Muscle layer of duodenum (tissue), 2 donors: Measurements from ENCODE around the gene C15orf62.
A peak's percentile ranks its signal among the peaks of the same experiment; 100 is the strongest.

ENCODE experiments used
- H3K27ac ChIP-seq: one replicate; pipeline ENCODE4 v1.7.0; 2013; ENCODE audit warnings: mild to moderate bottlenecking, low read length
- H3K27me3 ChIP-seq: one replicate; pipeline ENCODE4 v1.7.0; 2013; ENCODE audit warnings: low read depth, mild to moderate bottlenecking, control low read depth, low read length
- H3K36me3 ChIP-seq, 2 donors: one replicate each; pipeline ENCODE4 v1.7.0; 2013; ENCODE audit warnings: low read length in 2 of 2, control low read depth in 1 of 2, mild to moderate bottlenecking in 1 of 2; ENCODE audit not compliant: insufficient read depth in 2 of 2, control insufficient read depth in 1 of 2
- H3K4me1 ChIP-seq, 2 donors: one replicate each; pipeline ENCODE4 v1.7.0; 2013; ENCODE audit warnings: low read length in 2 of 2, mild to moderate bottlenecking in 2 of 2, control low read depth in 1 of 2, moderate library complexity in 1 of 2; ENCODE audit not compliant: insufficient read depth in 2 of 2, control insufficient read depth in 1 of 2
- H3K4me3 ChIP-seq, 2 donors: one replicate each; pipeline ENCODE4 v1.7.0; 2013; ENCODE audit warnings: low read length in 2 of 2, low read depth in 1 of 2, mild to moderate bottlenecking in 1 of 2
- H3K9me3 ChIP-seq, 2 donors: one replicate each; pipeline ENCODE4 v1.7.0; 2013; ENCODE audit warnings: low read length in 2 of 2, control low read depth in 1 of 2, mild to moderate bottlenecking in 1 of 2; ENCODE audit not compliant: control insufficient read depth in 1 of 2
- donor health status: healthy.

The C15orf62 gene

DNA sequence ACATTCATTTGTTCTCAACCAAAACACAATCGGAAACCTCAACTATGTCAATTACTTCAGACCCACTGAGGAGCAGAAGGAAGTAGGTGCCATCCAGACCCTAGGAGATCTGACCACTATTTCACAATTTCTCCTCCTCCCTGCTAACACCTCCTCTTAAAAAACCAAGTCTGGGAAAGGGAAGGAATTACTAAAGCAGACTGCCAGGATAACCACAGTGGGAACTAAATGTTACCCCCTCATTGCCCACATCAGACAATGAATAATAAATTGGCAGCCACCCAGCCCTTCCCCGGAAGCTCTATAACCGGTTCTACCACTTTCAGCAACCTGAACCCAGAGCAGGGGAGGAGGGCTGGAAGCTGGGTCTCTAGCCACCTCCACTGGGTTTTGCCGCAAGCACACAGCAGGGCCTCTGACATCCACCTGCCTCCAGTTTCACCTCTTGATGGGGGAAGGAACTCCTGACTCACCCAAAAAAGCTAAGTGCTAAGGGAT, 17.6 kb downstream of the C15orf62 start:
- Histone ChIP-seq H3K4me3 (no peak overlapping the region), H3K36me3 (peaks cover 0 to 4% of the 10 kb centered on the region in 2 donors), H3K9me3 (no peaks in the 10 kb centered on the region), H3K27ac (peak overlapping the region; percentile 43), H3K4me1 (peaks cover 6 to 10% of the 10 kb centered on the region in 2 donors), H3K27me3 (no peaks in the 10 kb centered on the region)

- Histone ChIP-seq H3K9me3 (no peaks in the 10 kb centered on the region), H3K27me3 (no peaks in the 10 kb centered on the region), H3K4me3 (no peak overlapping the region), H3K27ac (peak overlapping the region; percentile 43), H3K4me1 (peaks cover 6 to 10% of the 10 kb centered on the region in 2 donors), H3K36me3 (peaks cover 0 to 6% of the 10 kb centered on the region in 2 donors)
Observed at GRCh38 chr15:40787991-40788390, 18.2 kb downstream of the C15orf62 start.

- H3K9me3 ChIP-seq, result no peaks in the 10 kb centered on the region
- no peak overlapping the region for H3K4me3 ChIP-seq
- no peak overlapping the region for H3K27ac ChIP-seq
- peaks cover 6 to 10% of the 10 kb centered on the region in 2 donors for H3K4me1 ChIP-seq
- H3K27me3 ChIP-seq, result no peaks in the 10 kb centered on the region
- H3K36me3 ChIP-seq, result peaks cover 0 to 6% of the 10 kb centered on the region in 2 donors
Observed at GRCh38 chr15:40789119-40789518, 19.3 kb downstream of the C15orf62 start.

DNA sequence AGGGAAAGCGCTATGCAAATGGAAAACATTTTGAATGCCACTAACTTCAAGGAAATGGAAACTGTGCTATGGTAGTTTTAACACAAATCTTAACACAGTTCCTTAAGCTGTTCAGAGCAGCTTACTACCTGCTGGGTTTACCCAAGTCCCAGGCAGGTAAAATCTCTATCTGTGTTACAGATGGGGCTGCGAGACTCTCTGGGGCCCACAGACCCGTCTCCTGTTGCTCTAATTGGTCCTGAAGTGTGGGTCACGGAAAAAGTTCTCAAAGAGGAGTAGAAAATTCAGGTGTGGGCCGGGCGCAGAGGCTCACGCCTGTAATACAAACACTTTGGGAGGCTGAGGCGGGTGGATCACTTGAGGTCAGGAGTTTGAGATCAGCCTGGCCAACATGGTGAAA, 20.2 kb downstream of the C15orf62 start:
- H3K9me3 ChIP-seq, result no peaks in the 10 kb centered on the region
- H3K4me3 ChIP-seq, result no peak overlapping the region
- no peaks in the 10 kb centered on the region for H3K27me3 ChIP-seq
- peaks cover 0 to 6% of the 10 kb centered on the region in 2 donors for H3K36me3 ChIP-seq
- no peak overlapping the region for H3K27ac ChIP-seq
- peaks cover 6 to 10% of the 10 kb centered on the region in 2 donors for H3K4me1 ChIP-seq

- H3K9me3 ChIP-seq, result no peaks in the 10 kb centered on the region
- no peak overlapping the region for H3K27ac ChIP-seq
- H3K36me3 ChIP-seq, result peaks cover 0 to 6% of the 10 kb centered on the region in 2 donors
- peaks cover 6 to 10% of the 10 kb centered on the region in 2 donors for H3K4me1 ChIP-seq
- H3K4me3 ChIP-seq, result no peak overlapping the region
- no peaks in the 10 kb centered on the region for H3K27me3 ChIP-seq
Observed at GRCh38 chr15:40790718-40791117, 20.9 kb downstream of the C15orf62 start.

DNA sequence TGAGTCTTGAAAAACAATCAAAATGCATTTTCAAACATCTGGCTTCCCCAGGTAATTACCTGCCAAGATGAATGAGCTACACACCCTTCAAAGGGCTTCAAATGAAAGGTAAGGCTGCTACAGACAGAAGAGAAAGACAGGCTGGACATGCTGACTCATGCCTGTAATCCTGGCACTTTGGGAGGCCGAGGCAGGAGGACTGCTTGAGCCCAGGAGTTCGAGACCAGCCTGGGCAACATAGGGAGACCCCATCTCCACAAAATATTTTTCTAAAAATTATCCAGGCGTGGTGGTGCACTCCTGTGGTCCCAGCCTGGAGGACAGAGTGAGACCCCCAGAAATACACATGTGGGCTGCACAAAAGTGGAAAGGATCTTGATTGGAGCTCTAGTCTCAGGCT, 22.6 kb downstream of the C15orf62 start:
- H3K9me3 ChIP-seq, result no peaks in the 10 kb centered on the region
- peaks cover 0 to 6% of the 10 kb centered on the region in 2 donors for H3K36me3 ChIP-seq
- peaks cover 1 to 8% of the 10 kb centered on the region in 2 donors for H3K4me1 ChIP-seq
- no peak overlapping the region for H3K4me3 ChIP-seq
- H3K27me3 ChIP-seq, result no peaks in the 10 kb centered on the region
- no peak overlapping the region for H3K27ac ChIP-seq

DNA sequence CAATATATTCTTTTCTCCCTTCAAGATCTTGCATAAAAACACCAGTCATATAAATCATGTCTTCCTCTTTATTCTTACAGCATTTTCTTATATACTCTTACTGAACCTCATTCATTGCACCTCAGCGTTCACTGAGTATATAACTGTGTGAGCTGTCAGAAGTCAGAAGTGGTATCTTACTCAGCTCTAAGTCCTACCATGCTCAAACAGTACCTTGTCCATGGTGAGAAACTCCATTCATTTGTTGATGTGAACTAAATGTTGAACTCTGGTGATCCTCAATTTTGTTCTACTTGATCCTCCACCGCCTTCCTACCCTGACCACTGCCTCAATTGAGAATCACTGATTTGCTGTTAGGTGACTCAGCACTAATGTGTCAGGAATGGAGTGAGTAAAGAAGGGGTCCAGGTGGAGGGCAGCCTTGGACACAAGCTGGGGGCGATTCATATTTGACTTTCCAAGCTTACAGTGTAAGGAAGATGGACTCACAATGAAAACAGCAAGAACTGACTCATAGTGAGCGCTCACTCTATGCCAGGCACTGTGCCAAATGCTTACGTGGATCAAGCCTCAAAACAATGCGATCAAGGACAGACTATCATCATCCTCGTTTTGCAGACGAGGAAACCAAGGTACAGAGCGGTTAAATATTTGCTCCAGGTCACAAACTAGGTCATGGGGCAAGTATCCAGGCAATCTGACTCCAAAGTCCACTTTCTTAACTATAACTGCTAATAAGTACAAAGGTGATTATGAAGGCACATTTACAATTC, 23.6 kb downstream of the C15orf62 start:
- Histone ChIP-seq H3K27ac (peak overlapping the region; percentile 39), H3K27me3 (no peaks in the 10 kb centered on the region), H3K4me3 (no peak overlapping the region), H3K36me3 (peaks cover 0 to 6% of the 10 kb centered on the region in 2 donors), H3K9me3 (no peaks in the 10 kb centered on the region), H3K4me1 (no peaks in the 10 kb centered on the region)

- H3K4me3 ChIP-seq, result no peak overlapping the region
- peaks cover 2 to 8% of the 10 kb centered on the region in 2 donors for H3K36me3 ChIP-seq
- no peaks in the 10 kb centered on the region for H3K9me3 ChIP-seq
- H3K27ac ChIP-seq, result no peak overlapping the region
- no peaks in the 10 kb centered on the region for H3K4me1 ChIP-seq
- no peaks in the 10 kb centered on the region for H3K27me3 ChIP-seq
Observed at GRCh38 chr15:40796041-40796440, 26.3 kb downstream of the C15orf62 start.

DNA sequence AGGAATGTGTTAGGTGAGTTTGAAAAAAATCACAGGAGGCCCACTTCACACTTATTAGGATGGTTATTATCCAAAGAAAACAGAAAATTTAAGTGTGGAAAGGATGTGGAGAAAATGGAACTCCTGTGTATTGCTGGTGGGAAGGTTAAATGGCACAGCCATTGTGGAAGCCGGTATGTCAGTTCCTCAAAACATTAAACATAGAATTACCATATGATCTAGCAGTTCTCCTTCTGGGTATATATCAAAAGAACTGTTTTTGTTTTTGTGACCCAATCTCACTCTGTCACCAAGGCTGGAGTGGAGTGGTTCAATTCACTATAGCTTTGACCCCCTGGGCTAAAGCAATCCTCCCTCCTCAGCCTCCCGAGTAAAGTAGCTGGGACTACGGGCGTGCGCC, 26.7 kb downstream of the C15orf62 start:
- peaks cover 3 to 11% of the 10 kb centered on the region in 2 donors for H3K36me3 ChIP-seq
- H3K27ac ChIP-seq, result no peak overlapping the region
- no peaks in the 10 kb centered on the region for H3K9me3 ChIP-seq
- H3K4me3 ChIP-seq, result no peak overlapping the region
- H3K4me1 ChIP-seq, result no peaks in the 10 kb centered on the region
- no peaks in the 10 kb centered on the region for H3K27me3 ChIP-seq

GRCh38 chr15:40799523-40799922, 29.7 kb downstream of the C15orf62 start:
- Histone ChIP-seq H3K36me3 (peaks cover 3 to 7% of the 10 kb centered on the region in 2 donors), H3K4me1 (no peaks in the 10 kb centered on the region), H3K9me3 (no peaks in the 10 kb centered on the region), H3K27me3 (no peaks in the 10 kb centered on the region), H3K4me3 (no peak overlapping the region), H3K27ac (no peak overlapping the region)

- no peak overlapping the region for H3K4me3 ChIP-seq
- H3K4me1 ChIP-seq, result peaks cover 0 to 9% of the 10 kb centered on the region in 2 donors
- H3K27me3 ChIP-seq, result no peaks in the 10 kb centered on the region
- no peaks in the 10 kb centered on the region for H3K9me3 ChIP-seq
- peaks cover 3 to 7% of the 10 kb centered on the region in 2 donors for H3K36me3 ChIP-seq
- H3K27ac ChIP-seq, result no peak overlapping the region
Observed at GRCh38 chr15:40803076-40803475, 33.3 kb downstream of the C15orf62 start.
